HEK293 (cell line): ENCODE results near the gene GABRB2.

ENCODE experiments used
- CTCF ChIP-seq: fragments of 450-650 bp; formaldehyde crosslinking; IDR thresholded peaks from 2 replicates; pipeline ENCODE4 v1.5.1; 2016; ENCODE audit warnings: missing biosample characterization, missing genetic modification characterization
- PRDM6 ChIP-seq: fragments of 450-650 bp; formaldehyde crosslinking; IDR thresholded peaks from 2 replicates; pipeline ENCODE4 v1.5.1; 2017; ENCODE audit warnings: missing biosample characterization, missing genetic modification characterization
- ZBTB49 ChIP-seq: fragments of 450-650 bp; formaldehyde crosslinking; IDR thresholded peaks from 2 replicates; pipeline ENCODE4 v1.5.1; 2016; ENCODE audit warnings: missing biosample characterization, missing genetic modification characterization, low read depth
- ZNF23 ChIP-seq: fragments of 450-650 bp; formaldehyde crosslinking; IDR thresholded peaks from 2 replicates; pipeline ENCODE4 v1.5.1; 2016; ENCODE audit warnings: missing biosample characterization, missing genetic modification characterization, borderline replicate concordance
- ZNF639 ChIP-seq: fragments of 450-650 bp; formaldehyde crosslinking; IDR thresholded peaks from 2 replicates; pipeline ENCODE4 v1.5.1; 2016; ENCODE audit warnings: missing biosample characterization, missing genetic modification characterization
- ZNF747 ChIP-seq: fragments of 450-650 bp; formaldehyde crosslinking; IDR thresholded peaks from 2 replicates; pipeline ENCODE4 v1.5.1; 2016; ENCODE audit warnings: missing biosample characterization, missing genetic modification characterization

- TF ChIP-seq CTCF (no peak), ZNF639 (tag by site-specific recombination) (no peak), ZNF747 (tag by site-specific recombination) (no peak), ZNF23 (tag by site-specific recombination) (no peak), PRDM6 (no peak), ZBTB49 (tag by site-specific recombination) (no peak)
Observed at GRCh38 chr5:161432798-161433197, 113.7 kb downstream of the GABRB2 start.
